ENCODE measurements around the gene ADAMTS4.
"Not testable (repeated sequence)": the region's sequence is repeated elsewhere in the genome, so short reads cannot be mapped to it uniquely, and the experiment has no call there.

ADAMTS4 gene, protein sequence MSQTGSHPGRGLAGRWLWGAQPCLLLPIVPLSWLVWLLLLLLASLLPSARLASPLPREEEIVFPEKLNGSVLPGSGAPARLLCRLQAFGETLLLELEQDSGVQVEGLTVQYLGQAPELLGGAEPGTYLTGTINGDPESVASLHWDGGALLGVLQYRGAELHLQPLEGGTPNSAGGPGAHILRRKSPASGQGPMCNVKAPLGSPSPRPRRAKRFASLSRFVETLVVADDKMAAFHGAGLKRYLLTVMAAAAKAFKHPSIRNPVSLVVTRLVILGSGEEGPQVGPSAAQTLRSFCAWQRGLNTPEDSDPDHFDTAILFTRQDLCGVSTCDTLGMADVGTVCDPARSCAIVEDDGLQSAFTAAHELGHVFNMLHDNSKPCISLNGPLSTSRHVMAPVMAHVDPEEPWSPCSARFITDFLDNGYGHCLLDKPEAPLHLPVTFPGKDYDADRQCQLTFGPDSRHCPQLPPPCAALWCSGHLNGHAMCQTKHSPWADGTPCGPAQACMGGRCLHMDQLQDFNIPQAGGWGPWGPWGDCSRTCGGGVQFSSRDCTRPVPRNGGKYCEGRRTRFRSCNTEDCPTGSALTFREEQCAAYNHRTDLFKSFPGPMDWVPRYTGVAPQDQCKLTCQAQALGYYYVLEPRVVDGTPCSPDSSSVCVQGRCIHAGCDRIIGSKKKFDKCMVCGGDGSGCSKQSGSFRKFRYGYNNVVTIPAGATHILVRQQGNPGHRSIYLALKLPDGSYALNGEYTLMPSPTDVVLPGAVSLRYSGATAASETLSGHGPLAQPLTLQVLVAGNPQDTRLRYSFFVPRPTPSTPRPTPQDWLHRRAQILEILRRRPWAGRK

DNA sequence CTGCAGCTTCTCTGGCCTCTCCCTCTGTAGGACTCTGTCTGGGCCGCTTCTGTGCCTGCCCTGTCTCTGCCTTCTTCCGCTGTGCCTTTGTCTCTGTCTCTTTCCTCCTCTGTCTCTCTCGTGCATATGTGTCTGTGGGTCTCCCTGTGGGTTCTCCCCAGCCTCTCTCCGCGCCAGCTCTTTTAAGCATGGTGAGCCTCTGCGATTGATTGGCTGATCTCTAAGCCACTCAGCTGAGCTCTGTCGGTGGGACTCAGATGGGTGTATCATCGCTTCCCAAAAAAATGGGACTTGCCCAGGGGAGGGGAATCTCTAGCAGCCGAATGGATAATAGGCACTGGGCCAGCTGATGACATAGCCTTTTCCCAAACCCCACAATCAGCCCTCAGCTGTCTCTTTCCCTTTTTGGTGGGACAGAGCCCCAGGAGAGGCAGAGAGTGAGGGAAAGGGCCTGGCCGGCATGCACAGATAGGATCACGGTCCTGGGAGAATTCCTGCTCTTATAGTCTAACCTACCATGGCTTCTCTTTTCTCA, at the start of gene ADAMTS4:
TSS of gene ADAMTS4 (minus strand) at position 158 of the 535 bp plus-strand sequence. CDS start 427 bp downstream, outside the sequence.
- in situ Hi-C loops (cut with MboI; ENCODE audit: low sequenced_read_pairs), result no loop called here

DNA sequence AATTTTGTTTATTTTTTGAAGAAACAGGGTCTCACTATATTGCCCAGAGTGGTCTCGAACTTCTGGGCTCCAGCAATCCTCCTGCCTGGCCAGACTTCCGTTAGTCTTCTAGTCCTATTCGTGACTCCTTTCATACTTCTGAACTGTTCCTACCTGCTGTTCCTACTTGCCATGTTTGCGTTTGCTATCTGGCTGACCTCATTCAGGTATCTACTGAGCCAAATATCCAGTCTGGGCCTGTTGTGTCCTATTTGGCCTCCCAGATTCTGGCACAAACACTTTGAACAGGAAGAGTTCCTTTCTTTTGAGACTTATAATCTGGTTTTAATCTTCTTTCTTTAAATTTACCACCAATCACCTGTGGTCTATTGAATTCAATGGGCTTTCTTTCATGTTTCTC, 46.0 kb upstream of the ADAMTS4 start:
- in situ Hi-C loops (cut with MboI; ENCODE audit: low sequenced_read_pairs), result no loop called here

DNA sequence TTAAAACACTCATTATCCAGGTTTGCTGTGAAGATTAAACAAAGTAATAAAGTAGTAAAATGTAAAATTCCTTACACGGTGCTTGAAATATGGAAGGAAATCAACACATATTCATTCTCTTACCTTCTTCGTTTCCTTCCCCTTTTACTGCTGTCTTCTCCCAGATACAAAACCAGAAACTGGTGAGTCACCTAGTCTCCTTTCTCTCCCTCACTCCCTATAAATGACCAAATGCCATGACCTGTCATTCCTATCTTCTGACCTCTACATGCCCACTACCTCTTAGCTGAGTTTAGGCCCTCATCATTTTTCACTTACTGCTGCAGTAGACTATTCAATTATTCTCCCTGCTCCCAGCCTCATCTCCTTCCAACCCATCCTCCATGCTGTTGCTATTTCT, 43.5 kb upstream of the ADAMTS4 start:
- in situ Hi-C loops (cut with MboI; ENCODE audit: low sequenced_read_pairs), result no loop called here

DNA sequence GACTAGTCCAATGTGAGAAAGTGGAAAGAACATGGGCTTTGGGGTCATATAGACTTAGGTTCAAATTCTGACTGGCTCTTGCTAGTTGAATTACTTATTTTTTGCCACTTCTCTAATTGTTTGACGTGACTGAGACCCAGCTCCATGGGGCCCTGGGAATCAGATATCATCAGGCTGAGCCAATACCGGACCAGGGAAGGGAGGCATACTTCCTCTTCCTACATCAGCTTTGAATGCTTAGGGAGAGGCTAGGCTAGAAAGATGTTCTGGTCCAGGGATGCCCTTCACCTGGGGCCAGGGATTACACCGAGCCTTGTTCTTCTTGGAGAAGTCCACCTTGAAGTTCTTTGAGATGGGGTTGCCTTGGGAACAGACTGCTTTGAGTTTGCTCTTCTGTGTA, 42.8 kb upstream of the ADAMTS4 start:
- in situ Hi-C loops (cut with MboI; ENCODE audit: low sequenced_read_pairs), result no loop called here

DNA sequence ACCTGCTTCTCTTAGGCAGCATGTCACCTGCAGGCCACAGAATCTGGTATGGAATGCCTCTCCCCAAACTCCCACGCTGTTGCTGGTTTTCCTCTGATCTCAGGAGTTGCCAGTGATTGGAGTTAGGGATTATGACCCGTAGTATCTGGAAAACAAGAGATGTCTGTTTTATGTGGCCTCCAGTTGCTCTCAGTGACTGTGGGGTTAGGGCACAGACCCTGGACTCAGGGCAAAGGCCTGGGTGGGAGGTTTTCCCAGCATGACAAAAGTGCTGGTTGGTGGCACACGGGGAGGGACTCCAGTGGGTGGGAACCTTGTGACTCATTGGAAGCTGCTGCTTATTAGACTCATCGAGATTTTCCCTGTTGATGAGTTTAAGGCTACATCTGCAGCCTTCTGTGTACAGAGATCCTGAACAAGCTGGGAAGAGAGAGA, 39.2 kb upstream of the ADAMTS4 start, which contains the start of gene NR1I3:
TSS of gene NR1I3 (minus strand) at position 165 of the 435 bp plus-strand sequence. CDS start 1,638 bp downstream, outside the sequence.
- in situ Hi-C loops (cut with MboI; ENCODE audit: low sequenced_read_pairs), result no loop called here

DNA sequence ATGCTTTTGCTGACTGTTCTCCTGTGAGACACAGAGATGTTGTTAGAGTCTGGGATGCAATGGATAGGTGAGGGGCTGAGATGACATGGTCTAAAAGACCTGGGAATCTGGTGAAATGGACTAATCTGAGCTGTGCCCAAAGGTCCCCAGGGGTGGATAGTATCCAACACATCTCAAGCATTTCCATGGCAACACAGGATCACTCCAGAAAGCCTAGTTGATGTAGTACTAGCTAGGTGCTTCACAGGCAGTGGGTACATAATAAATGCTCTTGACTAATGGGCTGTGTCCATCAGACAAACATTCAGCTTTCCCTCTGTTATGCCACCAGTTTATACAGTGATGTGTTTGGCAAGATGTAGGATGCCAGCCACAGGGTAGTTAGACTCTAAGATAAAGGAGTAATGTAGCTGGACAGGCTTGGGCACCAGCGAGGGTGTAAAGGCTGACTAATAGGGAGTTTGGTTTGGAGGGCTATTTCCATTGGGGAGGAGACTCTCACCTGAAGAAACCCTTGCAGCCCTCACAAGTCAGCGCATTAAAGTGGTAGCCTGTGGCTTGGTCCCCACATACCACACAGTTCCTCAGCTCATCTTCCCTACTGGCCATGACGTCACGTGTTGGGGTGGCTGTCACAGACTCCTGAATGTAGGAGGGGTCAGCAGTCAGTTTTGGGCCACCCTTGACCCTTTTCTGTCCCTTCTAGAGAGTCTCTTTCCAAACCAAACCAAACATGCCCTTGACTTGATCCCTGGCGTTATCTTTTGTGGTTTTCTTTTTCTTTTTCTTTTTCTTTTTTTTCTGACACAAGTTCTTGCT, 37.3 kb upstream of the ADAMTS4 start:
- in situ Hi-C loops (cut with MboI; ENCODE audit: low sequenced_read_pairs), result no loop called here

DNA sequence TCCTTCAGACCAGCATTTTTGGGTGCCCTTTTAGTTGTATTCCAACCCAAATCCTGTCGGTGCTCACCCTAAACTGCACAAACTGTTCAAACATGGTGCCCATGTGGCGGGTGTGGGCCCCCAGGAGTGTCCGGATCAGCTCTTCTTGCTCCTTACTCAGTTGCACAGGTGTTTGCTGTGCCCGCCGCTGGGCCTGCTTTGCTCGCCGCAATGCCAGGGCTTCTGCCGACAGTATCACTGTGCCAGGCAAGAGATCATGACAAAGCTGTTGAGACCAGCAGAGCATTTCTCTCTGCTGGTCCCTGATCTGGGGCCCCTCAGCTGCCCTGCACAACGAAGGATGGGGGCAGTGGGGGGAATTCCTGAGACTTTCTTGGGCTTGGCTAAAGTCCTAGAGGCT, 34.2 kb upstream of the ADAMTS4 start:
- in situ Hi-C loops (cut with MboI; ENCODE audit: low sequenced_read_pairs), result no loop called here

DNA sequence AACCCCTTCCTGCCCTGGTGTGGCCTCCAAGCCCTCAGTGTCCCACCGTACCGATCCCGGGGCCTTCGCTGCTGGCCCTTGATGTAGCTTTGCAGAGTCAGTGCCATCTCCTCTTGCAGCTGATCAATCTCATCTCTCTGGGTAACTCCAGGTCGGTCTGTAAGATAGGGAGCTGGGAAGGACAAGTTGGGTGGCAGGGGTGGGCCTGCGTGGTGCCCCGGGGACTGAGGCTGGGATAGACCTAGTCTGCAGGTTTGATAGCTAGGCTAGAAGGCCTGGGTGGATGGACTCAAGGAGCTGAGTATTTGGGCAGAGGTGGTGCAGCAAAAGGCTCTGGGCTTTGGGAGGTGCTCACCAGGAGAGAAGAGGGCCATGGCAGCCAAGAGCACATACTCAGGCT, 31.9 kb upstream of the ADAMTS4 start:
- in situ Hi-C loops (cut with MboI; ENCODE audit: low sequenced_read_pairs), result no loop called here

DNA sequence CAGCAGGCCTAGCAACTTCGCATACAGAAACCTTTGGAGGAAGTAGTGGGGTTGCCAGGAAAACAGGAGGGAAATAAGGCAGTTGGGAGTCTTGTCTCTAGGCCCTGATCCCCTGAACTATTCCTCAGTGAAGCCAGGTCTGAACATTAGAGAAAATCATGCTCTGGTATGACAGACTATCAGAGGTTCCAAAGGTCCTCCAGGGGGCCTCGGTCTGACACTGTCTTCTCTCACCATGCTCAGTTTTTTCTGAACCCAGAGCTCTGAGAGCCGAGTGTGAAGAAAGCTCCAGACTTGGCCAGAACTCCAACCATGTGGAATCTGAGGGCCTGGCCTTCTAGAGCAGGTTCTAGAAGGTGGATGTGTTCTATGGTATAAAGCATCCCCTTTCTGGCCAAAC, 31.0 kb upstream of the ADAMTS4 start:
- in situ Hi-C loops (cut with MboI; ENCODE audit: low sequenced_read_pairs), result no loop called here

DNA sequence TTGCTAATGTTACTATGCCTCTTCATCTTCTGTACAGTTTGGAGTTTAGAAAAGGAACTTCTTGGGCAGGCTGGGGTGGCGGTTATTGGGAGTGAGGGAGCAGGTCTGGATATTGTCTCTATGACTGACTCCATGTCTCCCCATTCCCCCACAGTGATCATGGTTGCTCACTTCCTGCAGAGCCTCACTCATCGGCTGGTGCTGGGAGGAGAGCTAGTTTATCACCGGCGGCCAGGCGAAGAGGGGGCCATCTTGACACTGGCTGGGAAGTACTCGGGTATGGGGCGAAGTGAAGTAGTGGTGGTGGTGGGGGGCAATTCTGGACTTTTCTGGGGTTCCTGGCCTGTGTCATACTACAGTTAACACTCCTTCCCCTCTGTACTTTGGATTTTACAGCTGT, 29.2 kb upstream of the ADAMTS4 start:
- in situ Hi-C loops (cut with MboI; ENCODE audit: low sequenced_read_pairs), result no loop called here

DNA sequence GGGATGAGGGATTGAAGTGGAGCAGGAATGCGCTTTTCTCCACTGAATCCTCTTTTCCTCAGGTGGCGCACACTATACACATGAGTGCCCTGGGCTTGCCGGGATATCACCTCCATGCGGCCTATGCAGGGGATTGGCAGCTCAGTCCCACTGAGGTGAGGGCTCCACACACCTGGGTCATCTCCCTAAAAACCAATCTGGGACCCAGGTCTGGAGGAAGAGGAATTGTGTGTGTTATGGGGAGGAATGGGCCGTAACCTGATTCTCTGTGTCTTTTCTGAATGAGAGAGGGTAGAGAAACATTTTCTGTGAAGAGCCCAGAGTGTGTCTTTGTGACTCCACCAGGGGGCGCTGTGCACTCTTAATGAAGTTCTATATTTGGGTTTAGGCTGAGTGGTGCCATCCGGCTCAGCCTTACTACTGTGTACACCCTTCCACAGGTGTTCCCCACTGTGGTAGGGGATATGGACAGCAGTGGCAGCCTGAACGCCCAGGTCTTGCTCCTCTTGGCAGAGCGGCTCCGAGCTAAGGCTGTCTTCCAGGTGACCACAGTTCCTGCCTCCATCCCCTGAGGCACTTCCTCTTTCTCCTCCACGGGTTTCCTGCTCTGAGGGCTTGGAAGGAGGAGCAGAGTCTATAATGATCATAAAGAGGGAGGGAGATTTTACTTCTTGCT, 28.5 kb upstream of the ADAMTS4 start:
- in situ Hi-C loops (cut with MboI; ENCODE audit: low sequenced_read_pairs), result no loop called here

DNA sequence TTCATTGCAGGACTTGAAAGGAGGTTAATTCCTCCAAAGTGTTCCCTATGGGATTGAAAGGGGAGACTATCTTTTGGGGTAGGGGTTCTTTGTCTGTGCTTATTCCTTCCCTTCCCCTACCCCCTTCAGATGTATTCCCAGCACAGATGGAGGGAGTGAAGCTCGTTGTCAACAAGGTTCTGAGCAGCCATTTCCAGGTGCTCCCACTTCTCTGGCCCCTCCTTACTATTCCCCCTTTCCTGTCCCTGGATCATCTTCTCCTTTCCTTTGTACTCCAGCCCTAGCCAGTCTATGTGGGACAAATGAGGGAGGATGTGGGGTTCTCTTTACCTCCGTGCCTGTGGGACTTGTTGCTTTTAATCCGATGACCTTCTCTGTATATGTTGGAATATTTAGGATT, 27.9 kb upstream of the ADAMTS4 start:
- in situ Hi-C loops (cut with MboI; ENCODE audit: low sequenced_read_pairs), result no loop called here

DNA sequence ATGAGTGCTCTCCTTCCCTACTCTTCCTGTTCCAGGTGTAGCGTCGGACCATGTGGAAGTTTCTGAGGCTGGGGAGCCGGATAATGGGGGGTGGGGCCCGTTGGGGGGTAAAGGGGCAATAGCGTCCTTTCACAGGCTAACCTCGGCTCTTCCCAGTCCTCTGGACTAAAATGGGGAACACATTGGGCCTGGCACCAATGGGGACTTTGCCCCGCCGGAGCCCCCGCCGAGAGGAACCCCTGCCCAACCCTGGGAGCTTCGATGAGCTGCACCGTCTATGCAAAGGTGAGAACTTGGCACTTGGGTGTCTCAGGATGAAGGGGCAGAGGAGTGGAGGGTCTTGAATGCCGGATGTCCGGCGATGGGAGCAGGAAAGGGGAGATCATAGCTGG, 27.5 kb upstream of the ADAMTS4 start:
- in situ Hi-C loops (cut with MboI; ENCODE audit: low sequenced_read_pairs), result no loop called here

DNA sequence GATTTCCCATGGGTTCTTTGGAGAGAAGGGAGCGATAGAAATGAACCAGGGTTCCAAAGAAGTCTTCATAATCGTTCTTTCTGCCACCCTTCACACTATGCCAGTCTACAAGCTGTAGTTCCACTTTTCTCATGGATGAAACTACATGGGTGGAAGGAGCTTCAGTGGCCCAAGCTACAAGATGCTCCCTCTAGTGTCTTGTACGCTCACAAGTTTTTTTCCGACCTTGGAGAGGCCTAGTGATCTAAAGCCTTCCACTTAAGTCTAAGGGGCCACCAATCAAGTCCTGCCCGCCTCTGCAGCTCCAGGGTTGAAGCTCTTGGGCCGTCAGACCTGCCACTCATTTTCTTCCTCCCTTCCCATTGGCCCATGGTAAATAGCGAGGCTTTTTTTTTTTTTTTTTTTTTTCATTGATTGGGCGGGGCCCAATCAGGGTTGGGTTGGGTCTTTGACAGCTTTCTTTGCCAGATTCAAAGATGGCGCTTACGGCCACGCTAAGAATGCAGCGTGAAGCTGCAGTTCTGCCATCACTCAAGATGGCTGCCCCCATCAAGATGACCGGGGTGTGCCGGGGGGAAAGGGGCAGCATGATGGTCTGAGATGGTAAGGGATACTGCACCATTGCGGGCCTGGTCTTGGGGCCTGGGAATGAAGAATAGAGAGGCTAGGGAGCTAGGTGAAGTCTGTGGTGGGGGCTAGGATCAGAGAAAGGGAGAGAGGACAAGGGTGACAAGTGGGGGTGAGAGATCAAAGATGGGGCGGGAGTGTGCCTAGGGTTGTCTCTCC, 26.9 kb upstream of the ADAMTS4 start, which contains the start of gene TOMM40L:
TSS of gene TOMM40L (plus strand) at position 527 of the 786 bp plus-strand sequence. CDS start 430 bp downstream, outside the sequence.
- in situ Hi-C loops (cut with MboI; ENCODE audit: low sequenced_read_pairs), result no loop called here

DNA sequence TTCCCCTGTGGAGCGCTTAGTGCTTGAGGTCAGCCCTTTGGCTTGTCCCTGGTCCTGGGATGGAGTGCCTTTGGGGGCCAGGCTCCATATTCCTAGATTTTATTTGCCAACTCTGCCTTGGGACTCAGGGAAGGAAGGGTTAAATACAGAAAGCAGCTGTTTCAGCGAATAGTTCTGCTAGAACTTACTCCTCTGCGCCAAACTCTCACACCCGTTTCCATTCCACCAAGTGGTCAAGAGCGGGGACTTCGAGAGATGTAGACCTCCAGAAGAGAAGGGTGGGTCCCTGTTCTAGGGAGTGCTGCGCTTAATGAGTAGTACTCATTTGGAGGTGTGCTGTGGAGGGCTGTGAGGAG, 26.3 kb upstream of the ADAMTS4 start:
- in situ Hi-C loops (cut with MboI; ENCODE audit: low sequenced_read_pairs), result no loop called here

DNA sequence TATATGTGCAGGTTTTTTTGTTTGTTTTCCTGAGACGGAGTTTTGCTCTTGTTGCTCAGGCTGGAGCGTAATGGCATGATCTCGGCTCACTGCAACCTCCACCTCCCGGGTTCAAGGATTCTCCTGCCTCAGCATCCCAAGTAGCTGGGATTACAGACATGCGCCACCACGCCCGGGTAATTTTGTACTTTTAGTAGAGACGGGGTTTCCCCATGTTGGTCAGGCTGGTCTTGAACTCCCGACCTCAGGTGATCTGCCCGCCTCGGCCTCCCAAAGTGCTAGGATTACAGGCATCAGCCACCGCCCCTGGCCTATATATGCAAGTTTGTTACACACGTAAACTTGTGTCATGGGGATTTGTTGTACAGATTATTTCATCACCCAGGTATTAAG, 25.8 kb upstream of the ADAMTS4 start:
- in situ Hi-C loops (cut with MboI; ENCODE audit: low sequenced_read_pairs), result not testable (repeated sequence)

DNA sequence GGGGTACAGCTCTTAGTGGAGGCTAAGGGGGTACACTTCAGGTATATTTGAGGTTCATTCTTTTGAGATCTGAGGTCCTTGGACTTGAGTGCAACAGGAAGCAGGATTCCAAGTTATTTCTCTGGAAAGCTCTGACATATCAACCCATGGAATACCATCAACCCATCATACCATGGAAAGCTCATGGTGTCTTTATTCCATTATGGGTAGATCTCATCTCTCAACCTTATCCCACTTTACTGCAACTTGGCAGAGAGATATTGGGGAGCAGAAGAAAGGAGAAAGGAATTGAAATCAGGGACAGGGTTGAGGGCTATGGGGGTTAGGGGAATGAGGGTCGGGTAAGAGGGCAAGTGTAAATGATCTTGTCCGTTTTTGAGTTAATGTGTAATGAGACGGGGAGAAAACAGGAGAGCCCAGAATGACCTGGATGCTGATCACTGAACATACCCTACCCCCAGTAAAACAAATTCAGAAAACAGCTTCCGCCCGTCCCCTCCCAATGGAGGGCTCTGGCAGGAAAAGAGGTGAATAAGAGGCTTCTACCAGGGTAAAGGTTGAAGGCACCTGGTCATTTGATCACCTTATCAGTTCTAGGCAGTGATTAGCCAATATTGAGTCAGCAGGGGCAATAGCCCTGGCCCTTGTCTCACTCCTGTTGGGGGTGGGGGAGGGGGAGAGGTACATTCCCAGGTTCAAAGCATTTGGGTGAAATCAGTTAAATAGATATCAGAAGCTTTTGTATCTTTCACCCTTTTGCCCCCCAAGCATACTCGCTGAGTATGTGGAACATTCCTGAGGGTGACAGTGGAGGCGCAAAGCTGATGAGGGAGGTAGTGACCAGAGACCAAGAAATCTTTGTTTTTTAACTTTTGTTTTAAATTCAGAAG, 25.2 kb upstream of the ADAMTS4 start:
- in situ Hi-C loops (cut with MboI; ENCODE audit: low sequenced_read_pairs), result no loop called here

Data from hTERT RPE-1 (cell line).